ENCODE data around the gene NBAS. TPM values are rescaled to one million over a fixed set of nuclear protein-coding genes. Genes with fewer than 3 reads are reported as not detected.

NBAS gene
- total and polyA plus RNA-seq, 2 donors (not counting 3 experiments of a cell fraction or from before 2014, with no cell fraction given): 29.4 to 43.0 TPM

DNA sequence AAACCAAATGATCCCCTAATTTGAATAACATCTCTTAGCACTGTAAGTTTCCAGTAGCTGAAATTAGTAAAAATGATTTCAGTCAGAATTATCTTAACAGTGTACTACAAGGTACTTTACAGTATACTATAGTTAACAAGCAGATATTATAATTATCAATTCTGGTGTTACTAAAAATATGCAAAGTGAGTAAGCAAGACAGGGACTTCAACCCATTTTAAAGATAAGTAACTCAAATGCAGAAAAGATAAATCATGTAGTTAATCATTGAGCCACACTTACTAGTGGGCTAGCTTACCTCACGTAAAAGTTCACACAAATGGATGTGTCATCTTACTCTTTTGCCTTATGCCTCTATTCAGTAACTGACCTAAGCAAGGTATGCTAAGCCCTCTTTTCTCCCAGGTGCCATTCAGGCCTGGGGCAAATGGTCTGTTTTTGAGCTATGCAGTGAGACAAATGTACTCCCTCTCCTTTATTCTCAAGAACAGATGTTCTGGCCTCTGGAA lies 101.0 kb downstream of the NBAS start:
- POLR2A ChIA-PET: no interaction called here
- no peaks in the 10 kb centered on the region for H3K4me1 ChIP-seq (ENCODE audit: control insufficient read depth, extremely low read depth, insufficient read depth, low read length)
- H3K9me1 ChIP-seq (replicated peaks; ENCODE audit: control insufficient read depth, extremely low read depth, insufficient read depth, low read length): no peaks in the 10 kb centered on the region
- H3K27ac ChIP-seq (ENCODE audit: insufficient read depth, low read depth, low read length): no peak overlapping the region
- DNase-seq (ENCODE audit: low read depth, low spot score) (no peak), FAIRE-seq (no peak)
- peaks cover 6 to 8% of the 10 kb centered on the region in 2 experiments for H3K36me3 ChIP-seq (ENCODE audit: control insufficient read depth in 2 of 2, extremely low read depth in 1 of 2, insufficient read depth in 2 of 2, low read length in 2 of 2)
- no TSS peak for BruUV-seq (replicated peaks)
- H3K79me2 ChIP-seq (ENCODE audit: control insufficient read depth, insufficient read depth, low read length): no peaks in the 10 kb centered on the region
- H3K9ac ChIP-seq (replicated peaks; ENCODE audit: extremely low read depth, insufficient read depth, low read length): no peak overlapping the region
- CTCF ChIA-PET: interaction anchor here (1.1 kb wide), 1 partner anchor 28 kb away, joined by 3 read pairs; no protein-coding TSS in a partner anchor
- no peak overlapping the region for H2AFZ ChIP-seq (ENCODE audit: low read depth, low read length)
- no peak for TF ChIP-seq GATA2 (IDR thresholded peaks at IDR 0.05; ENCODE audit: insufficient read depth, insufficient read length, low read depth, low read length)
- no peak for TF ChIP-seq POLR2AphosphoS5 (IDR thresholded peaks at IDR 0.05; ENCODE audit: insufficient read depth, low read depth, low read length)
- no peak for TF ChIP-seq EZH2 (IDR thresholded peaks at IDR 0.05; ENCODE audit: borderline replicate concordance, low read depth, low read length, severe bottlenecking)
- TF ChIP-seq POLR2A (IDR thresholded peaks at IDR 0.05; ENCODE audit: low read depth, low read length): no peak
- TF ChIP-seq JUN (IDR thresholded peaks at IDR 0.05; ENCODE audit: borderline replicate concordance, insufficient read depth, insufficient read length, low read depth): no peak
- no peak for TF ChIP-seq MYC (IDR thresholded peaks at IDR 0.05; ENCODE audit: low read depth, low read length)
- TF ChIP-seq FOS (IDR thresholded peaks at IDR 0.05; ENCODE audit: borderline replicate concordance, insufficient read depth, low read length): no peak
- TF ChIP-seq MAX (IDR thresholded peaks at IDR 0.05; ENCODE audit: insufficient read depth, insufficient read length): no peak
- TF ChIP-seq, protein P1, sequence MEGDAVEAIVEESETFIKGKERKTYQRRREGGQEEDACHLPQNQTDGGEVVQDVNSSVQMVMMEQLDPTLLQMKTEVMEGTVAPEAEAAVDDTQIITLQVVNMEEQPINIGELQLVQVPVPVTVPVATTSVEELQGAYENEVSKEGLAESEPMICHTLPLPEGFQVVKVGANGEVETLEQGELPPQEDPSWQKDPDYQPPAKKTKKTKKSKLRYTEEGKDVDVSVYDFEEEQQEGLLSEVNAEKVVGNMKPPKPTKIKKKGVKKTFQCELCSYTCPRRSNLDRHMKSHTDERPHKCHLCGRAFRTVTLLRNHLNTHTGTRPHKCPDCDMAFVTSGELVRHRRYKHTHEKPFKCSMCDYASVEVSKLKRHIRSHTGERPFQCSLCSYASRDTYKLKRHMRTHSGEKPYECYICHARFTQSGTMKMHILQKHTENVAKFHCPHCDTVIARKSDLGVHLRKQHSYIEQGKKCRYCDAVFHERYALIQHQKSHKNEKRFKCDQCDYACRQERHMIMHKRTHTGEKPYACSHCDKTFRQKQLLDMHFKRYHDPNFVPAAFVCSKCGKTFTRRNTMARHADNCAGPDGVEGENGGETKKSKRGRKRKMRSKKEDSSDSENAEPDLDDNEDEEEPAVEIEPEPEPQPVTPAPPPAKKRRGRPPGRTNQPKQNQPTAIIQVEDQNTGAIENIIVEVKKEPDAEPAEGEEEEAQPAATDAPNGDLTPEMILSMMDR (IDR thresholded peaks at IDR 0.05; ENCODE audit: extremely low read depth in 1 of 2, insufficient read depth in 1 of 2, low read depth in 1 of 2, low read length in 2 of 2): no peak
- H4K20me1 ChIP-seq (replicated peaks; ENCODE audit: control insufficient read depth, extremely low read depth, insufficient read depth, low read length): no peaks in the 10 kb centered on the region
- no peaks in the 10 kb centered on the region for H3K9me3 ChIP-seq (replicated peaks; ENCODE audit: control insufficient read depth, insufficient read depth, low read length)
- no peaks in the 10 kb centered on the region for H3K27me3 ChIP-seq (ENCODE audit: control insufficient read depth in 2 of 2, insufficient read depth in 2 of 2, low read length in 2 of 2)
- intact Hi-C loops (cut with micrococcal nuclease): no loop called here
- dilution Hi-C loops (cut with MboI; ENCODE audit: extremely low pct_ligation_motif_present, low sequenced_read_pairs): no loop called here
- H3K4me3 ChIP-seq (replicated peaks in 1 of 3; ENCODE audit: insufficient read depth in 1 of 3, low read depth in 1 of 3, low read length in 3 of 3): no peak overlapping the region
- no peak overlapping the region for H3K4me2 ChIP-seq (ENCODE audit: insufficient read depth, low read length)

Data from endothelial cell of umbilical vein (primary cell).